ENCODE measurements around the gene PRKCG. TPM values are rescaled to one million over a fixed set of nuclear protein-coding genes. Genes with fewer than 3 reads are reported as not detected.
"Not testable (repeated sequence)": the region's sequence is repeated elsewhere in the genome, so short reads cannot be mapped to it uniquely, and the experiment has no call there.

The PRKCG gene
- 0.14 TPM in 1 of 2 replicates, not detected in the other for total RNA-seq

DNA sequence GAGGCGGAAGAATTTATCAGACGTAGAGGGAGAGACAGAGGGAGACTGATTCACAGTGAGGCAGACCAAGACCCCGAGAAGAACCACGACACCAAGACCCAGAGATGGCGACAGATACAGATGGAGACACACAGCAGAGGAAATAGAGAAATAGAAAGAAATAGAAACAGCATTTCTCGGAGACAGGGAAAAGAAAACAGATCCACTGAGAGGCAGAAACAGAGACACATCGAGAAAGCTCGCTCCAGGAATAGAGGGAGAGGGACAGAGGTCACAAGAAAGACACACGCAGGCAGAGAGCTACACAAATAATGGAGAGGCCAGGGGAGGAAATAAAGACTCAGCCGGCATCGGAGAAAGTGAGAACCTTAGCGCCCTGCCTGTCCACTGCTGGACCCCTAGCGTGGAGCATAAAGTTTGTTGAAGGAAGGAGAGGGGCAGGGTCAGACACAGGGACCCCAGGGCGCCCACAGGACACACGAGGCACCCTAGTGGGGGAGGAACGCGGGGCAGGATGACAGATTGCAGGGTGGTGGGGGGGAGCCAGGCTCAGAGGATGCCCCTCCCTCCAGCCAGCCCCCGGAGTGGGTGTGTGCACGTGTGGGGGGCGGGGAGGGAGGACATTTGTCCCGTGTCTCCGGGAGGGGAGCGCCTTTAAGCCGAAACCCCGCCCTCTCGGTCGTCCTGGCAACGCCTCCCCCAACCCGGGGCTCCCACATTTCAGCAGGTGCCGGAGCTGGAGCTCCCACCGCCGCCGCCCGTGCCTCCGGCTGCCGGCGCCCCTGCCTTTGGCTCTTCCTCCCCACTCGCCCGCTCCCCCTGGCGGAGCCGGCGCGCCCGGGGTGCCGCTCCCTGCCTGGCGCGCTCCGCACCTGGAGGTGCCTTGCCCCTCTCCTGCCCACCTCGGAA, at the start of gene PRKCG:
PRKCG (plus strand) TSS at position 716 of the 909 bp plus-strand sequence. CDS start 298 bp downstream, outside the sequence.
- no peak for DNase-seq (ENCODE audit: low read depth, low spot score)

DNA sequence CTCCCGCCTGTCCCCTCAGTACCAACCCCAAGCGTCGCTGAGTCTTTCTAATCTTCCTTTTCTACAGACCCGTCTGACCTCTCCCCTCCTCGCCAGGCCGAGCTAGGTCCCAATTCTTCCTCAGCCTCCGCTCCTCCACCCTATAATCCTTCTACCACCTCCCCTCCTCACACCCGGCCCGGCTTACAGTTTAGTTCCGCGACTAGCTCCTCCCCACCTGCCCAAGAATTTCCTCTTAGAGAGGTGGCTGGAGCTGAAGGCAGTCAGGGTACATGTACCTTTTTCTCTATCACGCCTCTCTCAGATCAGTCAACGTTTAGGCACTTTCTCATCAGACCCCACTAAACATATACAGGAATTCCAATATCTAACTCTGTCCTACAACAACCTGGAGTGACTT, 49.1 kb upstream of the PRKCG start:
- DNase-seq (ENCODE audit: low read depth, low spot score): not testable (repeated sequence)

DNA sequence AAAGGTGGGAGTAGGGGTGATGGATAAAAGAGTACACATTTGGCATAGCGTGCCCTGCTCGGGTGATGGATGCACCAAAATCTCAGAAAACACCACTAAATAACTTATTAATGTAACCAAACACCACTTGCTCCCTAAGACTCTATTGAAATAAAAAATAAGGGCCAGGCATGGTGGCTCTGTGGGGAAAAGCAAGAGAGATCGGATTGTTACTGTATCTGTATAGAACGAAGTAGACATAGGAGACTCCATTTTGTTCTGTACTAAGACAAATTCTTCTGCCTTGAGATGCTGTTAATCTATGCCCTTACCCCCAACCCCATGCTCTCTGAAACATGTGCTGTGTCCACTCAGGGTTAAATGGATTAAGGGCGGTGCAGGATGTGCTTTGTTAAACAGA, 43.6 kb upstream of the PRKCG start:
- not testable (repeated sequence) for DNase-seq (ENCODE audit: low read depth, low spot score)

- DNase-seq (ENCODE audit: low read depth, low spot score): not testable (repeated sequence)
Observed at GRCh38 chr19:53840241-53840640, 41.8 kb upstream of the PRKCG start.

DNA sequence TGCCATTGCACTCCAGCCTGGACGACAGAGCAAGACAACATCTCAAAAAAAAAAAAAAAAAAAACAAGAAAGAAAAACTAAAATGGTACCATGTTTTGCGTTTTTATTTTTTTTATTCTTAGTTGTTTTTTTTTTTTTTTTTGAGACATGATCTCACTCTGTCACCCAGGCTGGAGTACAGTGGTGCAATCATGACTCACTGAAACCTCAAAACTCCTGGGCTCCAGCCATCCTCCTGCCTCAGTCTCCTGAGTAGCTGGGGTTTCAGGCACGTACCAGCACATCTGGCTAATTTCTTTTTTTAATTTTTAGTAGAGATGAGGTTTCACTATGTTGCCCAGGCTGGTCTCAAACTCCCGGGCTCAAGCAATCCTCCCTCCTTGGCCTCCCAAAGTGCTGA, 41.1 kb upstream of the PRKCG start:
- DNase-seq (ENCODE audit: low read depth, low spot score): not testable (repeated sequence)

DNA sequence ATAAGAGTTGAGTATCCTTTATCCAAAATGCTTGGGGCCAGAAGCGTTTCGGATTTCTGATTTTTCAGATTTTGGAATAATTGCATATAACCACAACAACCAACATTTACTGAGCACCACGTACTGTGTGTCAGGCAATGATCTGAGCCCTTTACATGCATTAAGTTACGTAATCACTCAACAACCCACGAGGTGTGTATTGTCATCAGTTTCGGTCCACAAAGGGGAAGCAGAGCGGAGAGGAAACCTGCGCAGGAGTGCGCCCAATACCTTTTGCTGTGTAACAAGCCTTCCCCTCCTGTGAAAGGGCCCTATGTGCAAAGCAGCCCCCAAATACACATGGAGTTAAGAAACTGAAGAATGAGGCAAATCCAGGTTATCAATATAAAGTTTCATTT, 37.1 kb upstream of the PRKCG start:
- DNase-seq (ENCODE audit: low read depth, low spot score): no peak

DNA sequence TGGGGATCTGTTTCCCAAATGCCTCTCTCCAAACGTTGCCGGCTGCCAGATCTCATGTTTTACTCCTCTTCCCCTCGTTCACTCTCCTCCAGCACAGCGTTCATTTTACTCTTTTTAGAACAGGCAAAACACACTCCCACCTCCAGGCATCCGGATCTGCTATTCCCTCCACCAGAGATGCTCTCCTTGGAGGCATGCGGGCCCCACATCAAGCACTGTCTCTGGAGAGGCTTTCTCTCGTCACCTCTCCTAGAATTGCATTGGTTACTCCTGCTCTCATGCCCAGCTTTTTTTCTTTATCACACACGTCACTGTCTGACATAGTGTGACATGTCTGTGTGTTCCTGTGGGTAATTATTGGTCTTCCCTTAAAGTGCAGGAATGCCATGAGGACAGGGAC, 34.4 kb upstream of the PRKCG start:
- no peak for DNase-seq (ENCODE audit: low read depth, low spot score)

- peak; percentile 75 for DNase-seq (ENCODE audit: low read depth, low spot score)
Observed at GRCh38 chr19:53849237-53849676, 32.7 kb upstream of the PRKCG start.

GRCh38 chr19:53853707-53854106, 28.3 kb upstream of the PRKCG start:
- no peak for DNase-seq (ENCODE audit: low read depth, low spot score)

GRCh38 chr19:53864308-53864836, 17.6 kb upstream of the PRKCG start:
- DNase-seq (ENCODE audit: low read depth, low spot score): no peak

DNA sequence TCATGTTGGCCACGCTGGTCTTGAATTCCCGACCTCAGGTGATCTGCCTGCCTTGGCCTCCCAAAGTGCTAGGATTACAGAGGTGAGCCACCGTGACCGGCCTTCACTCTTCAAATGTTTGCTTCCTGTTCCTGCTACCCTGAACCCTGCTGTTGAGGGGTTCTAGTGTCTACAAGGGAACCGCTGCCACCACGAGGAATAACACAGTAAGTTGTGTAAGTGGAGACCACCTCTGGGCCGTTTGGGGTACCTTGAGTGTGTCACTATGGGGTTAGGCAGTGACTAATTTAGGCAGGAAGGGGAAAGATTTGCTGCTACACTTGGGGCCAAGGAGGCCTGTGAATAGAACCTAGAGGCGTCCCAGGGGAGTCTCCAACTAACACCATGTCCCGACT, 16.5 kb upstream of the PRKCG start:
- no peak for DNase-seq (ENCODE audit: low read depth, low spot score)

- DNase-seq (ENCODE audit: low read depth, low spot score): no peak
Observed at GRCh38 chr19:53865918-53866864, 15.8 kb upstream of the PRKCG start.

- no peak for DNase-seq (ENCODE audit: low read depth, low spot score)
Observed at GRCh38 chr19:53866865-53867224, 15.2 kb upstream of the PRKCG start.

DNA sequence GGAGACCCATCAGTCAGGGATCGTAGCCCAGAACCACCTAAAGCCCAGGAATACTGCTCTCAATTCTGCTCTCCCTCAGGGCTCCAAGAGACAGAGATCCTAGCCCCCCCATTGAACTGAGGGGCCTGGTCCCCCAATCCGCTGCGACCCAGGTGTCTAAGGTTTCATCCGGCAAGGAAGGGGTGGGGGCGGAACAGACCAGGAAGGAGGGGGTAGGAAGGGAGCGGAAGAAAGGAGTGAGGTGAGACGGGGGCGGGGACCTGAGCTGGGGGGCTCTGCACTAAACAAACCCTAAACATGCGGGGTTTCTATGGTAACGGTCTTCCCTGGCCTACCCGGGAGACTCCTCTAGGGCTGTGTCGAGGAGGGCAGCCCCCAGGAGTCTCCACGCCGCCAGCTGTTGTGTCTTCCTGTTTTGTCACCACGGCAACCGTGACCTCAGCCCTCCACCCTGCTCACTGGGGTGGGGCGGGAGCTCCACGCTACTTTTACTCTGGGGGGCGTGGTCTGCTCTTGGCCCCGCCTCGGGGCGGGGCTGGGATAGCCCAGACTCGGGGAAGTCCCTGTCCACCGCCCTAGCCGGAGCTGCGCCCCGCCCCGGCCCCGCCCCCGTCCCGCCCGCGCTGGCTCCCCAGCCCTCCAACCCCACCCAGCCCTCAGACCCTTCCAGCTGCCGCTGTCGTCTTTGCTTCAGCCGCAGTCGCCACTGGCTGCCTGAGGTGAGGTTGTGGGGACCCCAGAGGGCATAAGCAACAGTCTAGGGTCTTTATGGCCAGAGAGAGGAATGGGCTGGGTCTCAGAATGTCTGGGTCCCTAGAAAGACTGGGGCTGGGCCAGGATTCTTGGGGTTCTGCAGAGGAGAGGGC, 14.5 kb upstream of the PRKCG start, which contains the start of gene MYADM:
MYADM (plus strand) TSS at position 659 of the 866 bp plus-strand sequence. CDS start 5,647 bp downstream, outside the sequence.
- peak; percentile 96 for DNase-seq (ENCODE audit: low read depth, low spot score)

DNA sequence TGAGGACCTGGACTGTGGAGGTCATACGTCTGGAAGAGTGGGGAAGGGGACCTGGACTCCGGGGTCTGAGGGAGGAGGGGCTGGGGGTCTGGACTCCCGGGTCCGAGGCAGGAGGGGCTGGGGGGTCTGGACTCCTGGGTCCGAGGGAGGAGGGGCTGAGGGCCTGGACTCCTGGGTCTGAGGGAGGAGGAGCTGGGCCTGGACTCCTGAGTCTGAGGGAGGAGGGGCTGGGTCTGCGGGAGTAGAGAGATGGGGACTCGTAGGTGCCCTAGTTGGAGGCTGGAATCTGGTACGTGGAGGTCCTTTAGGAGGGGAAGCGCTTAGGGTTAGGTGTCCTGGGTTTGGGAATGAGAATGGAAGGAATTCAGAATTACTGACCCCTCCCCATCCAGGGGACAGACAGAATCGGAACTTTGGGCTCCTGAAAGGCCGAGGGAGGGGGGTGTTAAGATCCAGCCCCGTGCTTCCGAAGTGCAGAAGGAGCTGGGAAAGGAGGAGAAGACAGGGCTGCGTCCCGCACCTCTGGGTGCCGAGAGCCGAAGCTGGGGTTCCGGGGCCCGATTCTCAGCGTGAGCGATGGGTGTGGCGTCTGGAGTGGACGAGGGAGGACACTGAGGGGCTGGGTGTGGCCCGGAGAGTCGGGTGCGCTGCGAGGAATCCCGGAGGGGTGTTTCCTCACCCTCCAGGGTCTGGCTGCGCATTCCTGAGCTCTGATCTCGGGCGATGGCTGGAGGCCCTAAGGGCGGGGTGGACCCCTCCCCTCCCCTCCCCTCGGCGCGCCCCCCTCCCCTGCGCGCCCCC, 13.7 kb upstream of the PRKCG start:
- no peak for DNase-seq (ENCODE audit: low read depth, low spot score)

DNA sequence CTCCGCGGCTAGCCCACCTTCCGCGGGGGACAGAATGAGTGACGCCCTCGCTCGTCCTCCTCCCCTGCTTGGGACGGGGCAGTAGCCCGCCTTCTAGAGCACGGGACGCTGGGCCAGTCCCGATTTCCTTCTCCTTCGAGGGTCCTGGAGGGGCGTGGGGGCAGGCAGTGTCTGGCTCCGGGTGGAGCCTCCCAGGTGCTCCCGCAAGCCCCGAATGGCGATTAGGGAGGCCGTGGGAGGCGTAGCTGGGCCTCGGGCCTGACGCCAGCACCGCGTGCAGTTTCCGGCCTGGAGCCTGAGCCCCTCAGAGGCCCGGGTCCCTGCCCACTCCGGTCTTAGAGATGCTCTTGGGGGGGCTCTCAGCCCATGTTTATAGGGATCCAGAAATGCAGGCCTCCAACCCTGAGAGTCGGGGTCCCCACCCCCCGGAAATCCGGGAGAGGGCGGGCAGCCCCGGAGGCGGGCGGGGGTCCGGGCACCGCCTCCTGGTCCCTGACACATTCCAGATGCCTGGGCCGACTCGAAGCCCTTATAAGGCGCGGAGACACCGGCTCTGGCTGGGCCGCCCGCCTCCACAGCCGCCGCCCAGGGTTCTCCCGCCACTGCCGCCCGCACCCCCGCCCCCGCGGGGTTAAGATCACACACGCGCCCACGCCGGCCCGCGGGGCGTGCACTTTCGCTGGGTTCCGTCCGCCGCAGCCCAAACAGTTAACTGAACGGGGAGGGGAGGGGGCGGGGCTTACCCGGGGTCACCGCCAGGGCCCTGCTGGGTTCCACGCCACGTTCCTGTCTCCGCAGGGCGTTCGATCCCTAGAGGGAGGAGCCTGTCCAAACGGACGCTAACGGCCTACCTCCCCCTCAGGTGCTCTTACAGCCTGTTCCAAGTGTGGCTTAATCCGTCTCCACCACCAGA, 12.8 kb upstream of the PRKCG start:
- DNase-seq (ENCODE audit: low read depth, low spot score): peak; percentile 64

GRCh38 chr19:53869805-53870484, 12.1 kb upstream of the PRKCG start:
- DNase-seq (ENCODE audit: low read depth, low spot score): not testable (repeated sequence)

DNA sequence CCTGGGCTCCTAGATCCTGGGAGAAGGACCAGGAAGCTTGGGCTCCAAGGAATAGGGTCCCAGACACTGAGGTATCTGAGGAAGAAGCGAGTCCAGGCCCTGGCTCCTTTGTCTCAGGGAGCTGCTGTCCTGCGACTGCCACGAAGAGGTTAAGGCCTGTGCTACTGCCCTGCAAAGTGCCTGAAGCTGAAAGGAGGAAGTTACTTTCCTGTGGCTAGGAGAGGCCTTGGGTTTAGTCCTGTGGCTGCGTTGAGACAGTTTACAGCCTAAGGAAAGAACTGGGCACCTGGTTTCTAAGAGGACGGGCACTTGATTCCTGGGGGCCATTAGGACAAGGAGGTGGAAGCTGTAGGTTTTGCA, 11.5 kb upstream of the PRKCG start:
- no peak for DNase-seq (ENCODE audit: low read depth, low spot score)

All from pulmonary artery endothelial cell (primary cell).